CD4-positive, CD25-positive, alpha-beta regulatory T cell (primary cell): ENCODE results near the gene NARS2. TPM values are rescaled to one million over a fixed set of nuclear protein-coding genes. Genes with fewer than 3 reads are reported as not detected.
A peak's percentile ranks its signal among the peaks of the same experiment; 100 is the strongest.
"Not testable (repeated sequence)": the region's sequence is repeated elsewhere in the genome, so short reads cannot be mapped to it uniquely, and the experiment has no call there.

Experiments used
- ATAC-seq, 2 donors: fragments of 150-1000 bp; cut with Tn5 transposase; one replicate each; pipeline ENCODE4 v1.10.0; 2021; ENCODE audit warnings: low read depth in 2 of 2, moderate number of reproducible peaks in 2 of 2, moderate library complexity in 1 of 2
- DNase-seq, 3 donors: peaks; one replicate each; pipeline versions ENCODE4 v3.0.0 to v3.0.0-alpha.2; 2012 to 2022; ENCODE audit warnings: mixed read lengths in 1 of 3
- H3K27ac ChIP-seq: one replicate; pipeline ENCODE4 v1.7.0; 2013; ENCODE audit warnings: mild to moderate bottlenecking, low read length; ENCODE audit not compliant: insufficient read depth, poor library complexity, severe bottlenecking
- H3K27me3 ChIP-seq: one replicate; pipeline ENCODE4 v1.7.0; 2013; ENCODE audit warnings: low read length; ENCODE audit not compliant: control insufficient read depth, insufficient read depth
- H3K36me3 ChIP-seq: one replicate; pipeline ENCODE4 v1.7.0; 2013; ENCODE audit warnings: mild to moderate bottlenecking, low read length, moderate library complexity; ENCODE audit not compliant: control insufficient read depth, insufficient read depth
- H3K4me1 ChIP-seq: 2 replicates; pipeline ENCODE4 v1.7.0; 2013; ENCODE audit warnings: mild to moderate bottlenecking, low read length; ENCODE audit not compliant: insufficient read depth, control insufficient read depth, poor library complexity, severe bottlenecking
- H3K4me3 ChIP-seq: one replicate; pipeline ENCODE4 v1.7.0; 2013; ENCODE audit warnings: low read depth, mild to moderate bottlenecking, low read length, moderate library complexity
- H3K9me3 ChIP-seq, 2 experiments: 1 replicate in 1 of 2; 2 replicates in 1 of 2; pipeline ENCODE4 v1.7.0; 2013; ENCODE audit warnings: low read length in 2 of 2, mild to moderate bottlenecking in 1 of 2, moderate library complexity in 1 of 2; ENCODE audit not compliant: control insufficient read depth in 2 of 2
- H3K27ac Mint-ChIP-seq, 3 donors: one replicate each; pipeline ENCODE4 v1.8.0; 2020 to 2022; ENCODE audit warnings: mild to moderate bottlenecking in 3 of 3, mixed read lengths in 3 of 3, moderate library complexity in 2 of 3
- H3K27me3 Mint-ChIP-seq: one replicate; pipeline ENCODE4 v1.8.0; 2022; ENCODE audit warnings: mild to moderate bottlenecking, mixed read lengths
- H3K36me3 Mint-ChIP-seq: one replicate; pipeline ENCODE4 v1.8.0; 2020; ENCODE audit warnings: mixed read lengths
- H3K4me1 Mint-ChIP-seq, 4 donors: one replicate each; pipeline ENCODE4 v1.8.0; 2020 to 2022; ENCODE audit warnings: mixed read lengths in 4 of 4, mild to moderate bottlenecking in 1 of 4
- H3K4me3 Mint-ChIP-seq, 4 donors: one replicate each; pipeline ENCODE4 v1.8.0; 2020 to 2022; ENCODE audit warnings: mild to moderate bottlenecking in 4 of 4, mixed read lengths in 4 of 4, moderate library complexity in 3 of 4
- H3K9me3 Mint-ChIP-seq, 7 donors: one replicate each; pipeline ENCODE4 v1.8.0; 2020 to 2022; ENCODE audit warnings: mixed read lengths in 7 of 7, mild to moderate bottlenecking in 3 of 7, moderate library complexity in 2 of 7
- polyA plus RNA-seq, 4 donors: library from polyadenylated mRNA; unstranded; fragments of 300-500 nt; fragmentation: Illumina TruSeq; gene quantifications; one replicate each; pipeline ENCODE4 v1.2.3, GENCODE V29; 2021
- total RNA-seq: library from RNA; stranded (reverse); gene quantifications from one replicate; pipeline ENCODE4 v1.2.3, GENCODE V29; 2022

Gene NARS2, protein sequence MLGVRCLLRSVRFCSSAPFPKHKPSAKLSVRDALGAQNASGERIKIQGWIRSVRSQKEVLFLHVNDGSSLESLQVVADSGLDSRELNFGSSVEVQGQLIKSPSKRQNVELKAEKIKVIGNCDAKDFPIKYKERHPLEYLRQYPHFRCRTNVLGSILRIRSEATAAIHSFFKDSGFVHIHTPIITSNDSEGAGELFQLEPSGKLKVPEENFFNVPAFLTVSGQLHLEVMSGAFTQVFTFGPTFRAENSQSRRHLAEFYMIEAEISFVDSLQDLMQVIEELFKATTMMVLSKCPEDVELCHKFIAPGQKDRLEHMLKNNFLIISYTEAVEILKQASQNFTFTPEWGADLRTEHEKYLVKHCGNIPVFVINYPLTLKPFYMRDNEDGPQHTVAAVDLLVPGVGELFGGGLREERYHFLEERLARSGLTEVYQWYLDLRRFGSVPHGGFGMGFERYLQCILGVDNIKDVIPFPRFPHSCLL
- 11.1 TPM for total RNA-seq
- 10 to 100 TPM in 2 of 4 donors, 1 to 10 TPM in 2; 9.3 to 22.9 (median 12.4) TPM for polyA plus RNA-seq

DNA sequence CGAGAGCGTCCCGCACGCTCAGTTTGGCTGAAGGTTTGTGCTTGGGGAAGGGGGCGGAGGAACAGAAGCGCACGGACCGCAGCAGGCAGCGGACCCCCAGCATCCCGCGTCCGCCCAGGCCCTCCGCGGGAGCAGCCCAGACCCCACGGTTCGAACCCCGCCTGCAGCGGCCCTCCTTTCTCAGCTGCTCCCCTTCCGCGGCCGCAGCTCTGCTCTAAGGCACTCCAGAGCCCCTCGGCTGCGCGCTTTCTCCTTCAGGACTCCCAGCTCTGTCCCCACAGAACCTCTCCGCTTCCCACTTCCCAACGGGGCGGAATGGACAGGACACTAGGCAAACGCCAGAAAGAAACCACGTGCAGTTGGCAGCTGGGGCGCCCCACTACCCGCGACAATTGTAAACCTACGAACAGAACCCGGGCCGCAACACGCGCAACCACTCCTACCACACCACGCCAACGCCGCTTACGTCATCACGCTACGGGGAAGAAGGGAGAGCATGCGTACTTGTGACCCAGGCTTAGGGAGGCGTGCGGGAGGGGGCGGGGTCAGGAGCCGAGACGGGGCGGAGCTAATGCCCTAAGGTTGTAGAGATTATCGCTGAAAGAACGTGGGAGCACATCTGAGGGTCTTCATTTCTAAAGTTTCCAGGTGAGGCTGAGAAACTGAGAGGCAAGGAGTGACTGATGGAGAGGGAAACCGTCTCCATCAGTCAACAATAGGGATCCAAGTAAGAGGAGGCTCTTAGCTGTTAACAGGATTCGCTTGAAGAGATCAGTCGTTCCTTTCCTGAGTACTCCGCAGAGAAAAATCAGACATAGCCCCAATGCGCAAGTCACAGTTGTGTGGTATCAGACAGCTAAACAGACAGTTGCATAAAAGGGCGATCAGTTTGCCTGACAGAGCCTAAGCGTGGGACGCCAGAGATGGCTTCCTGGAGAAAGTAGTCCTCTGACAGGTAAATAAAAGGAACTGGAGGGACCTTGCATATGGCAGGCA lies at the start of gene NARS2:
NARS2 (minus strand) TSS at position 479 of the 996 bp plus-strand sequence; CDS start at position 103, 376 bp downstream.
- Mint-ChIP-seq H3K4me1 (peaks cover 10 to 38% (median 29%) of the 10 kb centered on the region in 4 donors), H3K4me3 (peak within 1 kb of the TSS; percentile 93 to 98 (median 96)), H3K27ac (peak within 1 kb of the TSS; percentile 98 to 99 (median 98)), H3K9me3 (no peaks in the 10 kb centered on the region), H3K36me3 (peaks cover 15% of the 10 kb centered on the region), H3K27me3 (peaks cover 15% of the 10 kb centered on the region)
- Histone ChIP-seq H3K4me3 (peak within 1 kb of the TSS; percentile 98), H3K4me1 (peaks cover 17% of the 10 kb centered on the region), H3K27ac (peak within 1 kb of the TSS; percentile 85), H3K36me3 (peaks cover 7% of the 10 kb centered on the region), H3K9me3 (no peaks in the 10 kb centered on the region), H3K27me3 (no peaks in the 10 kb centered on the region)
- DNase-seq (peak; percentile 96 to 98 (median 96)), ATAC-seq (peak; percentile 93 to 96)

DNA sequence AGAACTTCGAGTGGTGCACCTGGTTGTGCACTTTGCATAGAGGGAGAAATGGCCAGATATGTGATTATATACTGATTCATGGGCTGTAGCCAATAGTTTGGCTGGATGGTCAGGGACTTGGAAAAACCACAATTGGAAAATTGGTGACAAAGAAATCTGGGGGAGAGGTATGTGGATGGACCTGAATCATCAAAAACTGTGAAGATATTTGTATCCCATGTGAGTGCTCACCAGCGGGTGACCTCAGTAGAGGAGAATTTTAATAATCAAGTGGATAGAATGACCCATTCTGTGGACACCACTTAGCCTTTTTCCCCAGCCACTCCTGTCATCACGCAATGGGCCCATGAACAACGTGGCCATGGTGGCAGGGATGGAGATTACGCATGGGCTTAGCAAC lies 48.0 kb upstream of the NARS2 start:
- H3K36me3 ChIP-seq, result no peaks in the 10 kb centered on the region
- no peaks in the 10 kb centered on the region for H3K4me1 ChIP-seq
- H3K4me3 ChIP-seq, result no peak overlapping the region
- no peaks in the 10 kb centered on the region for H3K27me3 ChIP-seq
- no peak for DNase-seq
- Mint-ChIP-seq H3K9me3 (peaks cover 1 to 18% (median 6%) of the 10 kb centered on the region in 7 donors), H3K4me3 (no peak overlapping the region), H3K36me3 (peaks cover 4% of the 10 kb centered on the region), H3K27me3 (peaks cover 11% of the 10 kb centered on the region), H3K27ac (no peak overlapping the region), H3K4me1 (no peaks in the 10 kb centered on the region)
- no peak for ATAC-seq
- H3K27ac ChIP-seq, result no peak overlapping the region
- peaks cover 0 to 6% of the 10 kb centered on the region in 2 experiments for H3K9me3 ChIP-seq

DNA sequence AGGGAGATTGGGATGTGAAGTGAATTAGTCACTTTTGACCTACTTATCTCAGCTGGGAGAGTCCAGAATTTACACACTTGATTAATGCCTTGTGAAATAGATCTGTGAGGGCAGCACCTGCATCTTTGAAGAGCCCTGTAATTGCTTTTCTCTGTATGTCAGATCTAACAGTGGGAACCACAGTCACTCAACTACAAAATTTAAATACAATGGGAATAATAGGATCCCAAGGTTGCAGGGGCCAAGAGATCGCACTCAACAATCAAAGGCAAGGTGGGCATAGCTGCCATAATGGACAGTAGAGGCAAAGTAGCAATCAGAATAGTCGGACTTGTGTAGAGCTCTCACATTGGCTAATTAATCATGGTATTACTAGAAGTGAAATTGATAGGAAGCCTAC lies 45.5 kb upstream of the NARS2 start:
- no peak overlapping the region for H3K27ac ChIP-seq
- peaks cover 4% of the 10 kb centered on the region for H3K36me3 Mint-ChIP-seq
- no peaks in the 10 kb centered on the region for H3K36me3 ChIP-seq
- no peak for ATAC-seq
- no peak overlapping the region for H3K4me3 ChIP-seq
- H3K27me3 Mint-ChIP-seq, result peaks cover 6% of the 10 kb centered on the region
- H3K27me3 ChIP-seq, result no peaks in the 10 kb centered on the region
- H3K4me1 ChIP-seq, result no peaks in the 10 kb centered on the region
- peaks cover 0 to 6% of the 10 kb centered on the region in 2 experiments for H3K9me3 ChIP-seq
- H3K27ac Mint-ChIP-seq, result no peak overlapping the region
- H3K4me3 Mint-ChIP-seq, result peak overlapping the region in 1 of 4 donors; percentile 13
- no peaks in the 10 kb centered on the region for H3K4me1 Mint-ChIP-seq
- no peak for DNase-seq
- peaks cover 1 to 18% (median 5%) of the 10 kb centered on the region in 7 donors for H3K9me3 Mint-ChIP-seq

DNA sequence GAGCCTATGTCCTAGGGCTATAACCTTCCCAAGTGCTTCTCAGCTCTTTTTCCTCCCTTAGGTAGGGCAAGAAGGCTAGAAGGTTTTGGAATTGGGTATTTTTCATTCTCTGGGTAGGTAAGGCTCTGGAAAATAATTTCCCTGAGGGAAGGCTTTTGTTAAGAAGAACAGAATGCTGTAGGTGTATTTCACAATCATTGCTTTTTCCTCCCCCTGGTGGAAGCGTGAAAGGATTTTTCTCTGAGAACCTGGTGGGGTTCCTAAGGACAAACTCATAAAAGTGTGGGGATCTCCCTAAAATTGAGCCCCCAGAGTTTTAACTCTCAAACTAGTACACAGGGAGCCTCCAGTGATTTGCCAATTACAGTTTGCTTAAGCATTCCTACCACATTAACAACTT lies 41.1 kb upstream of the NARS2 start:
- Mint-ChIP-seq H3K27ac (no peak overlapping the region), H3K9me3 (peaks cover 0 to 16% (median 5%) of the 10 kb centered on the region in 7 donors), H3K4me3 (no peak overlapping the region), H3K36me3 (peaks cover 4% of the 10 kb centered on the region), H3K27me3 (peaks cover 12% of the 10 kb centered on the region), H3K4me1 (no peaks in the 10 kb centered on the region)
- Histone ChIP-seq H3K9me3 (peaks cover 0 to 4% of the 10 kb centered on the region in 2 experiments), H3K4me3 (no peak overlapping the region), H3K27ac (no peak overlapping the region), H3K36me3 (no peaks in the 10 kb centered on the region), H3K4me1 (no peaks in the 10 kb centered on the region), H3K27me3 (peaks cover 2% of the 10 kb centered on the region)
- no peak for ATAC-seq
- DNase-seq, result no peak

DNA sequence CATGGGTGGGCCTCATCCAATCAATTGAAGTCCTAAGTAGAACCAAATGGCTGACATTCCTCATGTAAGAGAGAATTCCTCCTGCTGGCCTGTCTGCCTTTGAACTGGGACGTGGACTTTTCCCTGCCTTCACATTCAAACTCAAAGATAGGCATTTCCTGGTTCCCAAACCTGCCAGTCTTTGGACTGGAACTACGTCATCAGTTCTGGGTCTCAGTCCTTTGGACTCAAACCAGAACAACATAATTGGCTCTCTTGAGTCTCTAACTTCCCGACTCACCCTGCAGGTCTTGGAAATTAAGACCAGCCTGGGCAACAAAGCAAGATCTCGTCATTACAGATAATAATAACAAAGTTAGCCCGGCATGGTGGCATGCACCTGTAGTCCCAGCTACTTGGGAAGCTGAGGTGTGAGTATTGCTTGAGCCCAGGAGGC lies 38.7 kb upstream of the NARS2 start:
- Histone ChIP-seq H3K27ac (no peak overlapping the region), H3K36me3 (no peaks in the 10 kb centered on the region), H3K9me3 (no peaks in the 10 kb centered on the region), H3K4me3 (no peak overlapping the region), H3K4me1 (no peaks in the 10 kb centered on the region), H3K27me3 (peaks cover 2% of the 10 kb centered on the region)
- Mint-ChIP-seq H3K27me3 (peaks cover 7% of the 10 kb centered on the region), H3K9me3 (peaks cover 0 to 5% (median 0%) of the 10 kb centered on the region in 7 donors), H3K4me1 (no peaks in the 10 kb centered on the region), H3K36me3 (no peaks in the 10 kb centered on the region), H3K27ac (no peak overlapping the region), H3K4me3 (no peak overlapping the region)
- no peak for DNase-seq
- no peak for ATAC-seq

DNA sequence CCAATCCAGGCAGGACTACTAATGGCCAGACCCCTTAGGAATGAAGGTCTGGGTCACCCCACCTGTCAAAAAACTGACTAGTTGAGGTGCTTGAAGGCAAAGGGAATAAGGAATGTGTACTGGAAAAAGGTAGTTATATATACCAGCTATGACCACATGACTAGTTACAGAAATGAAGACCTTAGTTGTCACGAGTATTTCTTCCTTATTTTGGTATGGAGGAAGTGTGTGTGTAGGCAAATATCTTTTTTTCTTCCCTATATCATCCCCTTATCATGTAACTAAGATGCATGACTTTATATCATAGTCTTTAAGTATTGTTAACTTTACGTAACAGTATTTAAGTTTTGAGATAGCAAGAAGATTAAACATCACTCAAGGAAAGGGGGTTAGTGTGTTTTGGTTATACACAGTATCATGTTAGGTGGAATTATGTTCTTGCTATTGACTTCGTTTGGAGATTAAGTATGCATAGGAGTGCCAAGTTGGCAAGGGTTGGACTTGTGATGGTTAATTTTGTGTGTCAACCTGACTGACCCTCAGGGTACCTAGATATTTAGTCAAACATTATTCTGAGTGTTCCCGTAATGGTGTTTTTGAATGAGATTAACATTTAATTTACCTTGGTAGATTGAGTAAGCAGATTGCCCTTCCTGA lies 38.2 kb upstream of the NARS2 start:
- no peaks in the 10 kb centered on the region for H3K4me1 ChIP-seq
- no peaks in the 10 kb centered on the region for H3K36me3 Mint-ChIP-seq
- ATAC-seq, result no peak
- no peak overlapping the region for H3K27ac Mint-ChIP-seq
- H3K36me3 ChIP-seq, result no peaks in the 10 kb centered on the region
- no peaks in the 10 kb centered on the region for H3K9me3 ChIP-seq
- DNase-seq, result no peak
- H3K4me1 Mint-ChIP-seq, result no peaks in the 10 kb centered on the region
- H3K4me3 ChIP-seq, result no peak overlapping the region
- peaks cover 2% of the 10 kb centered on the region for H3K27me3 ChIP-seq
- H3K27me3 Mint-ChIP-seq, result peaks cover 10% of the 10 kb centered on the region
- H3K27ac ChIP-seq, result no peak overlapping the region
- no peak overlapping the region for H3K4me3 Mint-ChIP-seq
- H3K9me3 Mint-ChIP-seq, result peaks cover 0 to 5% (median 0%) of the 10 kb centered on the region in 7 donors

DNA sequence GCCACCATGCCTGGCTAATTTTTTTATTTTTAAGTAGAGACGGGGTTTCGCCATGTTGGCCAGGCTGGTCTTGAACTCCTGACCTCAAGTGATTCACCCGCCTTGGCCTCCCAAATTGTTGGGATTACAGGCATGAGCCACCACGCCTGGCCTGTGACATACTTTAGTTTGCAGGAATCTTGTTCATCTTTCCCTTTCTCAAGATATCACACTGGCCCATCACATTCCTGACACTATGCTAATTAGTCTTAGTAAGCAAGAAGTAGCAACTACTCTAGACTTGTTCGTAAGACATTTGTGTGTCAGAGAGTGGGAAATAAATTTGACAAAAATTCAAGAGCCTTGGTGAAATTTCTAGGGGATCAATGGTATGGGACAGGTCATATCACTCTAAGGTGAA lies 34.7 kb upstream of the NARS2 start:
- H3K9me3 Mint-ChIP-seq, H3K27ac ChIP-seq, H3K4me1 ChIP-seq, DNase-seq, H3K36me3 Mint-ChIP-seq, H3K27ac Mint-ChIP-seq, H3K4me1 Mint-ChIP-seq, H3K27me3 ChIP-seq, H3K9me3 ChIP-seq, H3K4me3 ChIP-seq, H3K27me3 Mint-ChIP-seq, ATAC-seq, H3K4me3 Mint-ChIP-seq, H3K36me3 ChIP-seq: not testable (repeated sequence)
